ENCODE results near the gene PPIB. TPM values are rescaled to one million over a fixed set of nuclear protein-coding genes. Genes with fewer than 3 reads are reported as not detected.
"Not testable (repeated sequence)": the region's sequence is repeated elsewhere in the genome, so short reads cannot be mapped to it uniquely, and the experiment has no call there.

Gene PPIB
- total RNA-seq, 1 donor from 2014 or later, result 491 TPM

GRCh38 chr15:64125978-64126377, 36.8 kb downstream of the PPIB start:
- H3K27me3 Mint-ChIP-seq, result no peaks in the 10 kb centered on the region
- no peak overlapping the region for H3K4me3 Mint-ChIP-seq (ENCODE audit: low read depth)
- H3K27ac Mint-ChIP-seq, result no peak overlapping the region
- H3K9me3 Mint-ChIP-seq (ENCODE audit: low read depth), result no peaks in the 10 kb centered on the region
- no peak for DNase-seq (ENCODE audit: low spot score, unreplicated experiment)
- H3K4me1 Mint-ChIP-seq (ENCODE audit: low read depth), result no peaks in the 10 kb centered on the region
- no peak for TF ChIP-seq CTCF (IDR thresholded peaks at IDR 0.05; ENCODE audit: unreplicated experiment)
- peaks cover 23% of the 10 kb centered on the region for H3K36me3 Mint-ChIP-seq (ENCODE audit: insufficient read depth)

GRCh38 chr15:64122936-64123351, 39.9 kb downstream of the PPIB start:
- Mint-ChIP-seq H3K27ac (no peak overlapping the region), H3K9me3 (ENCODE audit: low read depth) (no peaks in the 10 kb centered on the region), H3K4me3 (ENCODE audit: low read depth) (no peak overlapping the region), H3K27me3 (no peaks in the 10 kb centered on the region), H3K4me1 (ENCODE audit: low read depth) (peaks cover 2% of the 10 kb centered on the region), H3K36me3 (ENCODE audit: insufficient read depth) (peaks cover 29% of the 10 kb centered on the region)
- TF ChIP-seq CTCF (IDR thresholded peaks at IDR 0.05; ENCODE audit: unreplicated experiment), result no peak
- DNase-seq (ENCODE audit: low spot score, unreplicated experiment), result no peak

GRCh38 chr15:64122444-64122843, 40.4 kb downstream of the PPIB start:
- Mint-ChIP-seq H3K4me3 (ENCODE audit: low read depth) (no peak overlapping the region), H3K27me3 (no peaks in the 10 kb centered on the region), H3K4me1 (ENCODE audit: low read depth) (peaks cover 3% of the 10 kb centered on the region), H3K36me3 (ENCODE audit: insufficient read depth) (peaks cover 31% of the 10 kb centered on the region), H3K9me3 (ENCODE audit: low read depth) (no peaks in the 10 kb centered on the region), H3K27ac (no peak overlapping the region)
- TF ChIP-seq CTCF (IDR thresholded peaks at IDR 0.05; ENCODE audit: unreplicated experiment), result no peak
- no peak for DNase-seq (ENCODE audit: low spot score, unreplicated experiment)

GRCh38 chr15:64121614-64122013, 41.2 kb downstream of the PPIB start:
- Mint-ChIP-seq H3K4me1 (ENCODE audit: low read depth) (peaks cover 3% of the 10 kb centered on the region), H3K27me3 (no peaks in the 10 kb centered on the region), H3K27ac (no peak overlapping the region), H3K36me3 (ENCODE audit: insufficient read depth) (peaks cover 30% of the 10 kb centered on the region), H3K4me3 (ENCODE audit: low read depth) (no peak overlapping the region), H3K9me3 (ENCODE audit: low read depth) (no peaks in the 10 kb centered on the region)
- DNase-seq (ENCODE audit: low spot score, unreplicated experiment), result no peak
- no peak for TF ChIP-seq CTCF (IDR thresholded peaks at IDR 0.05; ENCODE audit: unreplicated experiment)

- not testable (repeated sequence) for H3K27me3 Mint-ChIP-seq; DNase-seq (ENCODE audit: low spot score, unreplicated experiment); H3K4me3 Mint-ChIP-seq (ENCODE audit: low read depth); H3K27ac Mint-ChIP-seq; H3K4me1 Mint-ChIP-seq (ENCODE audit: low read depth); H3K9me3 Mint-ChIP-seq (ENCODE audit: low read depth)
- peaks cover 26% of the 10 kb centered on the region for H3K36me3 Mint-ChIP-seq (ENCODE audit: insufficient read depth)
Measured at GRCh38 chr15:64120322-64120721, 42.5 kb downstream of the PPIB start.

GRCh38 chr15:64117759-64118487, 44.9 kb downstream of the PPIB start:
- H3K9me3 Mint-ChIP-seq (ENCODE audit: low read depth), result no peaks in the 10 kb centered on the region
- peaks cover 25% of the 10 kb centered on the region for H3K36me3 Mint-ChIP-seq (ENCODE audit: insufficient read depth)
- peak overlapping the region; percentile 35 for H3K27ac Mint-ChIP-seq
- peaks cover 4% of the 10 kb centered on the region for H3K4me1 Mint-ChIP-seq (ENCODE audit: low read depth)
- H3K4me3 Mint-ChIP-seq (ENCODE audit: low read depth), result no peak overlapping the region
- no peak for DNase-seq (ENCODE audit: low spot score, unreplicated experiment)
- no peak for TF ChIP-seq CTCF (IDR thresholded peaks at IDR 0.05; ENCODE audit: unreplicated experiment)
- no peaks in the 10 kb centered on the region for H3K27me3 Mint-ChIP-seq
